Esophagus (tissue), 2 donors: ENCODE measurements around the gene PRPF38A. TPM values are rescaled to one million over a fixed set of nuclear protein-coding genes. Genes with fewer than 3 reads are reported as not detected.

Experiments
- H3K27ac ChIP-seq, 2 donors: one replicate each; pipeline ENCODE4 v1.5.1; 2013; ENCODE audit warnings: low read depth in 2 of 2, mild to moderate bottlenecking in 2 of 2, inconsistent platforms in 1 of 2, low read length in 1 of 2, moderate library complexity in 1 of 2
- H3K27me3 ChIP-seq, 2 donors: one replicate each; pipeline ENCODE4 v1.6.1; 2013; ENCODE audit warnings: low read length in 2 of 2, control low read depth in 1 of 2, mild to moderate bottlenecking in 1 of 2; ENCODE audit not compliant: insufficient read depth in 2 of 2, control insufficient read depth in 1 of 2
- H3K36me3 ChIP-seq, 2 donors: one replicate each; pipeline ENCODE4 v1.6.1; 2013; ENCODE audit warnings: low read length in 1 of 2; ENCODE audit not compliant: control insufficient read depth in 2 of 2, insufficient read depth in 2 of 2
- H3K4me1 ChIP-seq, 2 donors: one replicate each; pipeline ENCODE4 v1.6.1; 2013; ENCODE audit warnings: low read length in 1 of 2; ENCODE audit not compliant: control insufficient read depth in 2 of 2, insufficient read depth in 2 of 2
- H3K4me3 ChIP-seq, 2 donors: one replicate each; pipeline ENCODE4 v1.5.1; 2013; ENCODE audit warnings: low read length in 2 of 2, mild to moderate bottlenecking in 2 of 2, low read depth in 1 of 2, moderate library complexity in 1 of 2
- H3K9me3 ChIP-seq, 2 donors: one replicate each; pipeline ENCODE4 v1.6.1; 2013; ENCODE audit warnings: mild to moderate bottlenecking in 2 of 2, low read depth in 1 of 2, low read length in 1 of 2, moderate library complexity in 1 of 2; ENCODE audit not compliant: control insufficient read depth in 2 of 2, insufficient read depth in 1 of 2
- WGBS, 2 donors: extraction: QIAGEN DNeasy Blood & Tissue Kit; methylation state at CpG; one replicate each; pipeline ENCODE4 v1.1.7; 2013; 5-methylcytosine and 5-hydroxymethylcytosine counted together
- polyA plus RNA-seq, 2 donors: library from polyadenylated mRNA; stranded (reverse); fragments of 200-250 nt; gene quantifications; one replicate each; pipeline ENCODE4 v1.2.3, GENCODE V29; 2013
- donor health status: healthy with polysubstance abuse.
- donor health status: Bipolar disorder and iron deficiency.

Gene PRPF38A, protein sequence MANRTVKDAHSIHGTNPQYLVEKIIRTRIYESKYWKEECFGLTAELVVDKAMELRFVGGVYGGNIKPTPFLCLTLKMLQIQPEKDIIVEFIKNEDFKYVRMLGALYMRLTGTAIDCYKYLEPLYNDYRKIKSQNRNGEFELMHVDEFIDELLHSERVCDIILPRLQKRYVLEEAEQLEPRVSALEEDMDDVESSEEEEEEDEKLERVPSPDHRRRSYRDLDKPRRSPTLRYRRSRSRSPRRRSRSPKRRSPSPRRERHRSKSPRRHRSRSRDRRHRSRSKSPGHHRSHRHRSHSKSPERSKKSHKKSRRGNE
- 10 to 100 TPM; 10.4 to 21.5 TPM for polyA plus RNA-seq

- H3K36me3 ChIP-seq, result peaks cover 2 to 8% of the 10 kb centered on the region in 2 donors
- no peaks in the 10 kb centered on the region for H3K4me1 ChIP-seq
- peak within 1 kb of the TSS; percentile 75 to 87 for H3K4me3 ChIP-seq
- no peaks in the 10 kb centered on the region for H3K27me3 ChIP-seq
- peak within 1 kb of the TSS; percentile 93 to 97 for H3K27ac ChIP-seq
- H3K9me3 ChIP-seq, result no peaks in the 10 kb centered on the region
- 0% methylated on average over 57 of the region's 57 CpGs for WGBS, 2 donors
Observed at GRCh38 chr1:52404116-52404974, at the start of gene PRPF38A, which contains the start of gene ORC1. Gene PRPF38A, plus strand, starts transcription at chr1:52404602. Its CDS starts 148 bp downstream, at chr1:52404750. Gene ORC1, minus strand, starts transcription at chr1:52404423. Its CDS starts 2,200 bp downstream, at chr1:52402223.

- no peaks in the 10 kb centered on the region for H3K9me3 ChIP-seq
- H3K36me3 ChIP-seq, result peaks cover 38 to 73% of the 10 kb centered on the region in 2 donors
- no peak overlapping the region for H3K4me3 ChIP-seq
- no peak overlapping the region for H3K27ac ChIP-seq
- H3K27me3 ChIP-seq, result no peaks in the 10 kb centered on the region
- H3K4me1 ChIP-seq, result no peaks in the 10 kb centered on the region
- WGBS, 2 donors, result 91 to 92% methylated on average over 8 of the region's 8 CpGs
Observed at GRCh38 chr1:52355436-52355835, 49.0 kb upstream of the PRPF38A start.

DNA sequence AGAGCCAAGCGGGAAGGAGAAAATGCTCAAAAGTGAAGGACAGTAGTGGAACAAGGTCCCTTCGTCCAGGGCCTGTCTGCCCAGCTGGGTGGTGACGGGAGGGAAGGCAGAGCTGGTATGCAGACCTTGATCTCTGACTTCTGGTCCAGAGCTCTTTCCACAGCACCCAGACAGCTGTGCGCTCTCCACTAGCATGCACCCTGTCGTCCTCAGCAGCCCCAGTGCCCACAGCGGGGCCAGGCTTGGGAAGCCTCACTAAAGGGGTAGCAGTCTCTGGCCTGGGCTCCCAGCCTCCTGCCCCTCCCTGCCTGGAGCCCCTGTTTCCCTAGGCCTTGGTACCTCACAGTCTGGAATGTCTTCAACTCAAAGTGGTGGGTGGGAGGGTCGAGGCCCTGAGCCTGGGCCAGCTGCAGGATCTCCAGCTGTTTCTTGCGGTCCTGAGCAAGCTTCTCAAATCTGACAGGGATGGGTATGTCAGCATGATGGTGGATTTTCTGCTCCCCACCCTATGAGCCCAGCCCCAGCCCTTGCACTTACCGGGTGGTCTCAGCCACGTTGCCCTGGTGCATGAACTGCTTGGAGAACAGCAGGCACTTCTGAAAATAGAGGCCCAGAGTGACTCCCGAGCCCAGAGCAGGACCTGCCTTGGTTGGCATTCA, 48.4 kb upstream of the PRPF38A start:
- Histone ChIP-seq H3K9me3 (peaks cover 0 to 2% of the 10 kb centered on the region in 2 donors), H3K4me3 (no peak overlapping the region), H3K27ac (no peak overlapping the region), H3K36me3 (peaks cover 43 to 77% of the 10 kb centered on the region in 2 donors), H3K27me3 (no peaks in the 10 kb centered on the region), H3K4me1 (no peaks in the 10 kb centered on the region)
- WGBS, 2 donors, result 89 to 91% methylated on average over 11 of the region's 11 CpGs

DNA sequence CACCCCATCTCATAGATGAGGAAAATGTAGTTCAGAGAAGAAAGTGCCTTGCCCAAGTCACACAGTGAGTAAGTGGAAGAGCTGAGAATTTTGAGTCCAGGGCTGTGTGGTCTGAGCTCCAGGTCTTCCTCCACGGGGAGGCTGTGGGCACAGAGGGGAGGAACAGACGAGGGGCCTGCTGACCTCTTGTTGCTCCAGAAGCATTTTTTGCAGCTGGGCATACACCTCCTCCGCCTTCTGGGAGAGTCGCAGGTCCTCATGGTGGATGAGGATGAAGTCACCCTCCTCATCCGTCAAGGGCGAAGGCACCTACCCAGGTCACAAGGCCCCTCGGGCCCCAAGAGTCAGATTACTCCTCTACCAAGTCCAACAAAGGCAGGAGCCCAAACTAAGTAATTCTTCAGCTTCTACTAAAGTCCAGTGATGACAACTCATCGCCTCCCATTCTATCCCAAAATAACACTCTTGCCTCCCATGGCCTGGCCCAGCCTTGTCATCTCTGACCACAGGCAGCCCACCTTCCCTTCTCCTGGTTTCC, 47.5 kb upstream of the PRPF38A start:
- no peak overlapping the region for H3K27ac ChIP-seq
- no peak overlapping the region for H3K4me3 ChIP-seq
- whole genome bisulfite sequencing, 2 donors, result 89 to 91% methylated on average over 8 of the region's 8 CpGs
- peaks cover 0 to 2% of the 10 kb centered on the region in 2 donors for H3K9me3 ChIP-seq
- peaks cover 45 to 80% of the 10 kb centered on the region in 2 donors for H3K36me3 ChIP-seq
- no peaks in the 10 kb centered on the region for H3K27me3 ChIP-seq
- H3K4me1 ChIP-seq, result no peaks in the 10 kb centered on the region

DNA sequence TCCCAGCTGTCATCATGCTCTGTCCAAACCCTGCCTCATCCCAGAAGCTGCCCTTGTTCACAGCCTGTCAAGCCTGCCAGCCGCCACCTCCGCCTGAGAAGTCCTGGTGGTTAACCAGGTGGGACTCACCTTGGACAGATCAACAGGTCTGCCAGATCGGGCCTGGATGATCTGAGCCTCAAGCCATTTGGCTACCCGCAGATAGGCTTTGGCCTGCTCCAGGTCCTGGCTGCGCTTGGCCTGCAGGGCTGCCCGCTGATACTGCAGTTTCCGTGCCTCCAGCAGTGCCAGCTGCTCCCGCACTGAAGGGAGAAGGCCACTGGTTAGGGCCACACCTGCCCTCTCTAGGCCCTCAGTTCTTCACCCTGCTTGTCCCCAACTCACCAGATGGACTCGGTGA, 47.0 kb upstream of the PRPF38A start:
- Histone ChIP-seq H3K4me1 (no peaks in the 10 kb centered on the region), H3K27ac (no peak overlapping the region), H3K4me3 (no peak overlapping the region), H3K9me3 (peaks cover 0 to 2% of the 10 kb centered on the region in 2 donors), H3K27me3 (no peaks in the 10 kb centered on the region), H3K36me3 (peaks cover 45 to 84% of the 10 kb centered on the region in 2 donors)
- WGBS, 2 donors, result 91 to 93% methylated on average over 9 of the region's 9 CpGs

DNA sequence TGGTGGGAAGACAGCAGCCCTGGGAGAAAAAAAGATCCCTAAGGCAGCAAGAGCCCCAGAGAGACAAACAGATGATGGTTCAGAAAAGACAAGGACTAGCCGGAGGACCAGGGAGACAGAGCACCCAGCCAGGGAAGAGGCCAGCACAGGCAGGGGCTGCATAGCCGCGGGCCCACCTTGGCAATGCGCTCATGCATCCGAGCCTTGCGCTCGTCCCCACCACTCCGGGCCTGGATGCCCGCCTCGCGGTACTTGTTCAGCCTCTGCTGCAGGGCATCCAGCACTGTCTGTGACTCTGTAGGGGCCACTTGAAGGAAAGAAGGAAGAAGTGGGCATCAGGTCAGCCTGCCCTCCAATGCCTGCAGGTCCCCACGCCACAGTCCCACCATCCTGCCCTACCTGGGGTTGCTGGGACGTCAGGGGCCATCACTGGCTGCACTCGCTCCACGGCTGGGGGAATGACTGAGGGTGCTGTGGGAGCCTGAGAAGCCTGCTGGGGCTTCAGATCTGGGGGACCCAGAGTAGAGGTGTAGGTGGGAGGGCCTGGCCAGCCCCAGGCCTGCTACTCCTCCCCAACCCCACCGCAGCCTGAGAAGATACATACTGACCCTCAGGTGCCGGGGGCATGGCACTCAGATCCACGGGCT, 45.4 kb upstream of the PRPF38A start:
- 95 to 96% methylated on average over 18 of the region's 18 CpGs for WGBS, 2 donors
- Histone ChIP-seq H3K9me3 (peaks cover 0 to 2% of the 10 kb centered on the region in 2 donors), H3K4me1 (no peaks in the 10 kb centered on the region), H3K27me3 (no peaks in the 10 kb centered on the region), H3K27ac (no peak overlapping the region), H3K36me3 (peaks cover 43 to 79% of the 10 kb centered on the region in 2 donors), H3K4me3 (no peak overlapping the region)

DNA sequence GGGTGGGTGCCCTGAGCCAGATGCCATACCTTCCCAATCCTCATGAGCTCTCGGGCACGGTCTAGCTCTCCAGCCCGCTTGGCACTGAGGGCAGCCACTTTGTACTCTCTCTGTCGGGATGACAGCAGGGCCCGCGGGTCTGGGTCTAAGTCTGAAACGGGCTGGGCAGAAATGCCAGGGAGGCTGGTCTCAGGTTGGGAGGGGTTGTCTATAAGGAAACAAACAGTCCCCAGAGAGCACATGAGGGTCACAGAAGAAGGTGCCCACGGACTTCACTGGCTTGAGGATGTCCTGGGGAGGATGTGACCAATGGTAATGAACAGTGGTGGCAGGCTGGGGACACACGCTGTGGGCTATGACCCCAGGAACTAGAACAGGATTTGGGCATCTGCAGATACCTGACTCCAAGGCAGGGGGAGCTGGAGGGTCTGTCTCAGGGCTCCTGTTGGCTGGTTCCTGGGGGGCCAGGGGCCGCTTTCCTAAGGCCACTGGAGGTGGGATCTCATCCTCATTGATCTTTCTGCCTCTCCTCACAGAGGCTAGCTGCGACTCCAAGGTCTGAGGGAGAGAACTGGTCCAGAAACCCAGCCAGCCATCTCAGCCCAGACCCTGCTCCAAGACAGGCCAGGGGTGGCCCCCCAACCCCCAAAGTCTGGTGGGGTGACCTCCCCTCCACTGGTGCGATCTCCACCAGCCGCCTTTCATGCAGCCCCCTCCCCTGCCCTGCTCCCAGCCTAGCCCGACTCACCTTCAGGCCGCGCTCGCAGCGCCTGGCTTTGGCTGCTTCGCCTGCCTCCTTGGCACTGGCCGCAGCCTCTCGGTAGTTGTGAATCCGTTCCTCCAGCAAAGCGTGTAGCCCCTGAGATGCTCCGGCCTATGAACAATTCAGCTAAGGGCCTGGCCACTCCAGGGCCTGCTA, 44.5 kb upstream of the PRPF38A start:
- Histone ChIP-seq H3K36me3 (peaks cover 35 to 70% of the 10 kb centered on the region in 2 donors), H3K27me3 (no peaks in the 10 kb centered on the region), H3K27ac (no peak overlapping the region), H3K4me3 (no peak overlapping the region), H3K9me3 (peaks cover 0 to 2% of the 10 kb centered on the region in 2 donors), H3K4me1 (peaks cover 0 to 1% of the 10 kb centered on the region in 2 donors)
- 93% methylated on average over 24 of the region's 24 CpGs for WGBS, 2 donors

GRCh38 chr1:52360595-52360968, 43.8 kb upstream of the PRPF38A start:
- no peaks in the 10 kb centered on the region for H3K27me3 ChIP-seq
- H3K36me3 ChIP-seq, result peaks cover 30 to 64% of the 10 kb centered on the region in 2 donors
- H3K4me1 ChIP-seq, result peaks cover 0 to 4% of the 10 kb centered on the region in 2 donors
- H3K9me3 ChIP-seq, result peaks cover 0 to 2% of the 10 kb centered on the region in 2 donors
- WGBS, 2 donors, result 93 to 95% methylated on average over 7 of the region's 7 CpGs
- no peak overlapping the region for H3K4me3 ChIP-seq
- H3K27ac ChIP-seq, result no peak overlapping the region
